KMS-11 (cell line): Measurements from ENCODE around the gene AGER.

Experiments
- H2AFZ ChIP-seq: fragments of 200-600 bp; sonication (generic); 2 replicates; pipeline ENCODE4 v1.6.1; 2016; ENCODE audit warnings: antibody characterized with exemption, mixed run types, low read depth
- H3K27ac ChIP-seq: fragments of 200-600 bp; sonication (generic); 2 replicates; pipeline ENCODE4 v1.6.1; 2016; ENCODE audit warnings: mild to moderate bottlenecking, mixed run types
- H3K27me3 ChIP-seq: fragments of 200-600 bp; sonication (generic); 2 replicates; pipeline ENCODE4 v1.6.1; 2017; ENCODE audit warnings: mild to moderate bottlenecking, low read depth, mixed run types, moderate library complexity; ENCODE audit not compliant: insufficient read depth
- H3K36me3 ChIP-seq: fragments of 200-600 bp; sonication (generic); 2 replicates; pipeline ENCODE4 v1.6.1; 2017; ENCODE audit warnings: mild to moderate bottlenecking, mixed run types; ENCODE audit not compliant: insufficient read depth
- H3K4me1 ChIP-seq: fragments of 200-600 bp; sonication (generic); 2 replicates; pipeline ENCODE4 v1.6.1; 2016; ENCODE audit warnings: mild to moderate bottlenecking, low read depth, mixed run types; ENCODE audit not compliant: poor library complexity, severe bottlenecking
- H3K4me2 ChIP-seq: fragments of 200-600 bp; sonication (generic); 2 replicates; pipeline ENCODE4 v1.7.0; 2016; ENCODE audit warnings: mild to moderate bottlenecking, mixed run types
- H3K4me3 ChIP-seq: fragments of 200-600 bp; sonication (generic); IDR thresholded peaks from 2 replicates; pipeline ENCODE4 v1.6.1; 2017; ENCODE audit warnings: low read depth, low read length, mixed read lengths; ENCODE audit not compliant: insufficient read depth
- H3K79me2 ChIP-seq: fragments of 200-600 bp; sonication (generic); 2 replicates; pipeline ENCODE4 v1.6.1; 2016; ENCODE audit warnings: low read depth, mixed run types; ENCODE audit not compliant: insufficient read depth
- H3K9ac ChIP-seq: fragments of 200-600 bp; sonication (generic); 2 replicates; pipeline ENCODE4 v1.6.1; 2016; ENCODE audit warnings: mild to moderate bottlenecking, mixed run types
- H4K20me1 ChIP-seq: fragments of 200-600 bp; sonication (generic); 2 replicates; pipeline ENCODE4 v1.6.1; 2016; ENCODE audit warnings: mild to moderate bottlenecking, mixed run types; ENCODE audit not compliant: insufficient read depth
- CTCF ChIP-seq: fragments of 200-600 bp; sonication (generic); conservative IDR thresholded peaks from 2 replicates; pipeline ENCODE4 v1.6.1; 2017; ENCODE audit warnings: low read depth, mild to moderate bottlenecking, antibody characterized with exemption, low read length, moderate library complexity, mixed read lengths

Gene AGER

DNA sequence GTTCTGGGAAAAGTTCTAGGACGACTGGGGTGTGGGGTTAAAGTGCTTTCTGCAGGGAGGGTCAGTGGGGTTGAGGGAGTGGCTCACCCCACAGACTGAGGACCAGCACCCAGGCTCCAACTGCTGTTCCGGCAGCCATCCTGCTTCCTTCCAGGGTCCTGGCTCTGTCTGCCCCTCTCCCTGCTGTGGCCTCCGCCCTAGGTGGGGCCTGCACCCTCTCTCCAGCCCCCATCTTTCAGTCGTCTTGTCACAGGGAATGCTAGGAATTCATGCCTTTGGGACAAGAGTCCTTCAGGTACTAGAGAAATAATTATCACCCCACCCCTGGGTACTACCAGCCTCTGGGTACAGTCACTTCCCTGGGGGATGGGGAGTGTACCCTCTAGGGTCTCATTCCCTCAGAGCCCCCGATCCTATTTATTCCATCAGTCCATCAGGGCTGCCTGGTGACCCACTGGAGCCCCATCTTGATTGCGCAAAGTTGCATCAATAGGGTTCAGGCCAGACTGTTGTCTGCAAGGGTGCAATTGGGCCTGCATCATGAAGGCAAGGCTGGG, at the start of gene AGER:
Gene AGER (minus strand): TSS at position 170 of the 557 bp plus-strand sequence. CDS start 31 bp downstream, at position 139.
- Histone ChIP-seq H3K9ac (no peak within 1 kb of the TSS), H2AFZ (no peak within 1 kb of the TSS), H3K79me2 (peaks cover 8% of the 10 kb centered on the region), H3K4me2 (no peak within 1 kb of the TSS), H3K36me3 (no peaks in the 10 kb centered on the region), H3K27ac (no peak within 1 kb of the TSS), H3K4me3 (no peak within 1 kb of the TSS), H3K27me3 (no peaks in the 10 kb centered on the region), H3K4me1 (peaks cover 10% of the 10 kb centered on the region), H4K20me1 (no peaks in the 10 kb centered on the region)
- TF ChIP-seq CTCF = no peak

DNA sequence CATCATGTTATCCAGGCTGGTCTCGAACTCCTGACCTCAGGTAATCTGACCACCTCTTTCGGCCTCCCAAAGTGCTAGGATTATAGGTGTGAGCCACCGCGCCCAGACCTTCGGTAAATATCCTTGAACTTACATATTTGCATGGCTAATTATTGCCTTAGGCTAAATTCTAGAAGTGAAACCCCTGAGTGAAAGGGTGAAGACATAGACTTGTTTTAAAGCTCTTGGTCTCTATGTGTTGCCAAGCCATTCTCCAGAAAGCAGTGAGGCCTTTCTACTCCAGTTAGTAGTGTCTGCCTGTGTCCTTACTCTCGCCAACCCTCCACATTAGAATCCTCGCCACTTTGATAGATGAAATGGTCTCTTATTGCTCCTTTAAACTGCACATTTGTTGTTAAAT, 42.4 kb upstream of the AGER start:
- no peaks in the 10 kb centered on the region for H4K20me1 ChIP-seq
- H3K27ac ChIP-seq = no peak overlapping the region
- H2AFZ ChIP-seq = no peak overlapping the region
- H3K27me3 ChIP-seq = no peaks in the 10 kb centered on the region
- no peak overlapping the region for H3K9ac ChIP-seq
- H3K36me3 ChIP-seq = no peaks in the 10 kb centered on the region
- H3K79me2 ChIP-seq = no peaks in the 10 kb centered on the region
- no peak overlapping the region for H3K4me2 ChIP-seq
- no peak overlapping the region for H3K4me3 ChIP-seq
- H3K4me1 ChIP-seq = no peaks in the 10 kb centered on the region
- TF ChIP-seq CTCF = no peak

GRCh38 chr6:32224696-32225095, 40.6 kb upstream of the AGER start:
- Histone ChIP-seq H3K27ac (no peak overlapping the region), H3K27me3 (no peaks in the 10 kb centered on the region), H3K4me1 (no peaks in the 10 kb centered on the region), H3K36me3 (no peaks in the 10 kb centered on the region), H3K9ac (no peak overlapping the region), H3K4me2 (no peak overlapping the region), H3K79me2 (no peaks in the 10 kb centered on the region), H2AFZ (no peak overlapping the region), H4K20me1 (no peaks in the 10 kb centered on the region), H3K4me3 (no peak overlapping the region)
- no peak for TF ChIP-seq CTCF

DNA sequence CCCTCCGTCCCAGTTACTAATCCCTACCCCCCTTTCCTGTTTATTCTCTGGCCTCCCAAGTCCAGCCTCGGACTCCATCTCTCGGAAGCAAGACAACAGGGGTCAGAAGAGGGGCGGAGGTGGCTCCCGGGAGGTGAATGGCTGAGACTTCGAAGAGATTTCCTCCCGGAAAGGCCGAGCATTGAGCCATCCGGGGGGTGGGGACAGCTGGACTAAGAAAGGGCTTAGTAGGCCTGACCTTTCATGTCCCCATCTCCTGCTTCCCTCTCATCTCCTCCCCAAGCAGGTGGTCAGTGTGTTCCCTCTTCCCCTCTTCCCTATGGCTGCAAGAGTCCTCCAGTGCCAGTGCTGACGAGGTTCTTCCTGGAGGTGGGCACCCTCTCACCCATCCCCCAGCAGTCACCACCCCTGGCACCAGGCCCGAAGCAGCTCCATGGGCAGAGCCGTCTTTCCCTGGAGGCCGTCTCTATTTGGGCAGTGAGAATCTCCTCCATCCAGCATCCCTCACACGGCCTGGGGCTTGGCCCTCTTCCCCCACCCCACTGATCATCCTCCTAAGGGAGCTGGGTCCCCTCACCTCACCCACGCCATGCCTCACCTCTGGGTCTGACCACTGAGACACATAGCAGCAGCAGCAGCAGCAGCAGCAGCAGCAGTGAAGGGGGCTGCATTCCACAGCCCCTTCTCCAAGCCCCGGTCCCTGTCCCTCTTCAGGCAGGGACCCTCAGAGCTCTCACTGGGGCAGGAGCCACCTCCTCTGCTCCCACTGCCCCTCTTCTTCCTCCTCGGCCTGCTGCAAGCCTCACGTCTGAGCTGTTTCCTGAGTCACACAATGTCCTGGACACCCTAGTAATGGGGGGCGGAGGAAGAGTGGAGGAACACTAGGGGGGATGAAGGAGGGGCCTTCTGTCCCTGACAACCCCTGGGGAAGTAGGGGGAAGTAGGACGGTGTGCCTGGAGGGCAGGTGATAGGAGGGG, 39.5 kb upstream of the AGER start, which contains the start of gene NOTCH4:
Gene NOTCH4 (minus strand): TSS at position 810 of the 978 bp plus-strand sequence. CDS start 139 bp downstream, at position 671.
- no peaks in the 10 kb centered on the region for H3K79me2 ChIP-seq
- H3K4me3 ChIP-seq = no peak within 1 kb of the TSS
- H3K27ac ChIP-seq = no peak within 1 kb of the TSS
- no peaks in the 10 kb centered on the region for H3K4me1 ChIP-seq
- TF ChIP-seq CTCF = no peak
- no peak within 1 kb of the TSS for H3K4me2 ChIP-seq
- H3K27me3 ChIP-seq = no peaks in the 10 kb centered on the region; the same call in 1 of the 2 replicates
- no peak within 1 kb of the TSS for H2AFZ ChIP-seq
- no peaks in the 10 kb centered on the region for H4K20me1 ChIP-seq
- H3K36me3 ChIP-seq = no peaks in the 10 kb centered on the region
- H3K9ac ChIP-seq = no peak within 1 kb of the TSS
